ENCODE measurements around the gene PA2G4. TPM values are rescaled to one million over a fixed set of nuclear protein-coding genes. Genes with fewer than 3 reads are reported as not detected.

Gene PA2G4
- polyA plus RNA-seq, 1 donor from 2014 or later: 115 TPM

DNA sequence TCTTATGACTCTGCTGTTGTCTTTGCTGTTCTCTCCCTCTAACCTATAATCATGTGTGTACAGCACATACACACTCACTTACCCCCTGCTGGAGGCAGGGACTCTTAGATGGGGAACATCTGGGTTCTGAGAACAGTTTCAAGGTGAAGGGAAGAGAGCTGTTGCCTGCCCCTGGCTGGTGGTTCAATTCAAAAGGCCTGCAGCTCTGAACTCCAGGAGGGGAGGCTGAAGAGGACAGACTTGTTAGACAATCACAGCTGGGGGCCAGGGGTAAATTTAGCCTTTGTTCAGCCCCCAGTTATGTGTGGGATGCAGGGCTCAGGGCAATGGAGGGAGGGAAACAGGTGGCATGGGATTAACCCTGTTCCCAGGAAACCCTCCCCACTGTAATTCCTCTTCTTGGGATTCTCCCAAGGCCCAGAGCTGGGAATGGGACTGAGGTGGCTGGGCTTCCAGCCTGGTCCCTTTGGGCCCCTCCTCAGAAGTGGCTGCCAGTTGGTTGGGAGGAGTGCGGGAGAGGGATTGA, 50.0 kb downstream of the PA2G4 start:
- H3K4me3 ChIP-seq (ENCODE audit: low read length): peak overlapping the region; percentile 73
- TF ChIP-seq RAD21 (conservative IDR thresholded peaks at IDR 0.05) (no peak), POLR2AphosphoS5 (IDR thresholded peaks at IDR 0.05) (no peak), EZH2 (IDR thresholded peaks at IDR 0.05; ENCODE audit: borderline replicate concordance, insufficient read depth, low read length, poor library complexity, severe bottlenecking) (no peak), SMC3 (conservative IDR thresholded peaks at IDR 0.05; ENCODE audit: poor library complexity) (no peak), TAF1 (IDR thresholded peaks at IDR 0.05; ENCODE audit: low read depth) (no peak), EP300 (conservative IDR thresholded peaks at IDR 0.05; ENCODE audit: poor library complexity, severe bottlenecking) (no peak), MXI1 (conservative IDR thresholded peaks at IDR 0.05; ENCODE audit: poor library complexity, severe bottlenecking) (no peak)
- TF ChIP-seq, protein P1, sequence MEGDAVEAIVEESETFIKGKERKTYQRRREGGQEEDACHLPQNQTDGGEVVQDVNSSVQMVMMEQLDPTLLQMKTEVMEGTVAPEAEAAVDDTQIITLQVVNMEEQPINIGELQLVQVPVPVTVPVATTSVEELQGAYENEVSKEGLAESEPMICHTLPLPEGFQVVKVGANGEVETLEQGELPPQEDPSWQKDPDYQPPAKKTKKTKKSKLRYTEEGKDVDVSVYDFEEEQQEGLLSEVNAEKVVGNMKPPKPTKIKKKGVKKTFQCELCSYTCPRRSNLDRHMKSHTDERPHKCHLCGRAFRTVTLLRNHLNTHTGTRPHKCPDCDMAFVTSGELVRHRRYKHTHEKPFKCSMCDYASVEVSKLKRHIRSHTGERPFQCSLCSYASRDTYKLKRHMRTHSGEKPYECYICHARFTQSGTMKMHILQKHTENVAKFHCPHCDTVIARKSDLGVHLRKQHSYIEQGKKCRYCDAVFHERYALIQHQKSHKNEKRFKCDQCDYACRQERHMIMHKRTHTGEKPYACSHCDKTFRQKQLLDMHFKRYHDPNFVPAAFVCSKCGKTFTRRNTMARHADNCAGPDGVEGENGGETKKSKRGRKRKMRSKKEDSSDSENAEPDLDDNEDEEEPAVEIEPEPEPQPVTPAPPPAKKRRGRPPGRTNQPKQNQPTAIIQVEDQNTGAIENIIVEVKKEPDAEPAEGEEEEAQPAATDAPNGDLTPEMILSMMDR (IDR thresholded peaks at IDR 0.05; ENCODE audit: poor library complexity, severe bottlenecking): no peak
- TF ChIP-seq, protein P2, sequence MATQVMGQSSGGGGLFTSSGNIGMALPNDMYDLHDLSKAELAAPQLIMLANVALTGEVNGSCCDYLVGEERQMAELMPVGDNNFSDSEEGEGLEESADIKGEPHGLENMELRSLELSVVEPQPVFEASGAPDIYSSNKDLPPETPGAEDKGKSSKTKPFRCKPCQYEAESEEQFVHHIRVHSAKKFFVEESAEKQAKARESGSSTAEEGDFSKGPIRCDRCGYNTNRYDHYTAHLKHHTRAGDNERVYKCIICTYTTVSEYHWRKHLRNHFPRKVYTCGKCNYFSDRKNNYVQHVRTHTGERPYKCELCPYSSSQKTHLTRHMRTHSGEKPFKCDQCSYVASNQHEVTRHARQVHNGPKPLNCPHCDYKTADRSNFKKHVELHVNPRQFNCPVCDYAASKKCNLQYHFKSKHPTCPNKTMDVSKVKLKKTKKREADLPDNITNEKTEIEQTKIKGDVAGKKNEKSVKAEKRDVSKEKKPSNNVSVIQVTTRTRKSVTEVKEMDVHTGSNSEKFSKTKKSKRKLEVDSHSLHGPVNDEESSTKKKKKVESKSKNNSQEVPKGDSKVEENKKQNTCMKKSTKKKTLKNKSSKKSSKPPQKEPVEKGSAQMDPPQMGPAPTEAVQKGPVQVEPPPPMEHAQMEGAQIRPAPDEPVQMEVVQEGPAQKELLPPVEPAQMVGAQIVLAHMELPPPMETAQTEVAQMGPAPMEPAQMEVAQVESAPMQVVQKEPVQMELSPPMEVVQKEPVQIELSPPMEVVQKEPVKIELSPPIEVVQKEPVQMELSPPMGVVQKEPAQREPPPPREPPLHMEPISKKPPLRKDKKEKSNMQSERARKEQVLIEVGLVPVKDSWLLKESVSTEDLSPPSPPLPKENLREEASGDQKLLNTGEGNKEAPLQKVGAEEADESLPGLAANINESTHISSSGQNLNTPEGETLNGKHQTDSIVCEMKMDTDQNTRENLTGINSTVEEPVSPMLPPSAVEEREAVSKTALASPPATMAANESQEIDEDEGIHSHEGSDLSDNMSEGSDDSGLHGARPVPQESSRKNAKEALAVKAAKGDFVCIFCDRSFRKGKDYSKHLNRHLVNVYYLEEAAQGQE (IDR thresholded peaks at IDR 0.05; ENCODE audit: borderline replicate concordance): no peak
- no peaks in the 10 kb centered on the region for H3K9me3 ChIP-seq (ENCODE audit: low read length)
- H2AFZ ChIP-seq (ENCODE audit: low read depth, low read length): no peak overlapping the region
- no peak overlapping the region for H3K27ac ChIP-seq (ENCODE audit: low read length)
- peaks cover 3% of the 10 kb centered on the region for H3F3A ChIP-seq (ENCODE audit: insufficient read depth, low read length, poor library complexity, severe bottlenecking)
- H3K36me3 ChIP-seq (ENCODE audit: insufficient read depth, low read length): peaks cover under 1% of the 10 kb centered on the region
- H4K20me1 ChIP-seq (ENCODE audit: insufficient read depth): no peaks in the 10 kb centered on the region
- H3K9me2 ChIP-seq (ENCODE audit: insufficient read depth, low read length): no peaks in the 10 kb centered on the region
- no peak overlapping the region for H3K4me2 ChIP-seq (ENCODE audit: low read length)
- peak overlapping the region; percentile 16 for H3K9ac ChIP-seq (ENCODE audit: low read length)
- peaks cover 25% of the 10 kb centered on the region for H3K79me2 ChIP-seq (replicated peaks; ENCODE audit: insufficient read depth, low read length)
- H3K27me3 ChIP-seq (ENCODE audit: insufficient read depth, low read depth, low read length): no peaks in the 10 kb centered on the region

- Histone ChIP-seq H3K79me2 (replicated peaks; ENCODE audit: insufficient read depth, low read length) (peaks cover 30% of the 10 kb centered on the region), H2AFZ (ENCODE audit: low read depth, low read length) (no peak overlapping the region), H3K27me3 (ENCODE audit: insufficient read depth, low read depth, low read length) (no peaks in the 10 kb centered on the region), H3K9ac (ENCODE audit: low read length) (no peak overlapping the region), H4K20me1 (ENCODE audit: insufficient read depth) (no peaks in the 10 kb centered on the region), H3F3A (ENCODE audit: insufficient read depth, low read length, poor library complexity, severe bottlenecking) (peaks cover 3% of the 10 kb centered on the region), H3K4me2 (ENCODE audit: low read length) (no peak overlapping the region), H3K36me3 (ENCODE audit: insufficient read depth, low read length) (peaks cover 6% of the 10 kb centered on the region), H3K27ac (ENCODE audit: low read length) (no peak overlapping the region), H3K9me3 (ENCODE audit: low read length) (no peaks in the 10 kb centered on the region), H3K4me3 (ENCODE audit: low read length) (no peak overlapping the region), H3K9me2 (ENCODE audit: insufficient read depth, low read length) (no peaks in the 10 kb centered on the region)
- TF ChIP-seq SMC3 (conservative IDR thresholded peaks at IDR 0.05; ENCODE audit: poor library complexity) (no peak), RAD21 (conservative IDR thresholded peaks at IDR 0.05) (no peak), MXI1 (conservative IDR thresholded peaks at IDR 0.05; ENCODE audit: poor library complexity, severe bottlenecking) (no peak), TAF1 (IDR thresholded peaks at IDR 0.05; ENCODE audit: low read depth) (no peak), POLR2AphosphoS5 (IDR thresholded peaks at IDR 0.05) (no peak)
- TF ChIP-seq, protein P2 (IDR thresholded peaks at IDR 0.05; ENCODE audit: borderline replicate concordance): no peak
- TF ChIP-seq, protein P1 (IDR thresholded peaks at IDR 0.05; ENCODE audit: poor library complexity, severe bottlenecking): no peak
Measured at GRCh38 chr12:56154818-56155217, 50.5 kb downstream of the PA2G4 start.

Data from neural cell (in vitro differentiated cells).